GM04503 (cell line): ENCODE data around the gene JUNB.

Experiments
- DNase-seq: peaks from one replicate; pipeline ENCODE4 v3.0.0-alpha.2; 2012; ENCODE audit warnings: low read depth

JUNB gene

GRCh38 chr19:12791345-12792050, at the start of gene JUNB:
Gene JUNB, plus strand, starts transcription at chr19:12791486. Its CDS starts 286 bp downstream, at chr19:12791772.
- DNase-seq, result peak; percentile 71

GRCh38 chr19:12745166-12745897, 46.0 kb upstream of the JUNB start:
- no peak for DNase-seq

GRCh38 chr19:12748489-12748888, 42.8 kb upstream of the JUNB start:
- DNase-seq, result no peak

- DNase-seq, result no peak
These were observed 41.3 kb upstream of the JUNB start for GRCh38 chr19:12749938-12750521.

GRCh38 chr19:12750851-12751250, 40.4 kb upstream of the JUNB start:
- no peak for DNase-seq

- no peak for DNase-seq
These were observed 39.7 kb upstream of the JUNB start, which contains the start of gene BEST2 for GRCh38 chr19:12751635-12752034. Gene BEST2, plus strand, starts transcription at chr19:12751791. Its CDS starts 802 bp downstream, at chr19:12752593.

- DNase-seq, result no peak
These were observed 39.1 kb upstream of the JUNB start for GRCh38 chr19:12752056-12752781.

- no peak for DNase-seq
These were observed 36.7 kb upstream of the JUNB start for GRCh38 chr19:12754465-12755196.

GRCh38 chr19:12756150-12756883, 35.0 kb upstream of the JUNB start:
- DNase-seq, result no peak

- DNase-seq, result no peak
These were observed 33.6 kb upstream of the JUNB start for GRCh38 chr19:12757544-12758274.

GRCh38 chr19:12759686-12760085, 31.6 kb upstream of the JUNB start:
- DNase-seq, result no peak

GRCh38 chr19:12763100-12763499, 28.2 kb upstream of the JUNB start:
- DNase-seq, result no peak

- no peak for DNase-seq
These were observed 26.6 kb upstream of the JUNB start for GRCh38 chr19:12764698-12765097.

GRCh38 chr19:12766051-12766521, 25.2 kb upstream of the JUNB start:
- DNase-seq, result no peak

GRCh38 chr19:12767150-12767549, 24.1 kb upstream of the JUNB start:
- no peak for DNase-seq

- no peak for DNase-seq
These were observed 23.6 kb upstream of the JUNB start for GRCh38 chr19:12767666-12768065.

- DNase-seq, result no peak
These were observed 21.6 kb upstream of the JUNB start for GRCh38 chr19:12769689-12770088.

- no peak for DNase-seq
These were observed 20.4 kb upstream of the JUNB start for GRCh38 chr19:12770922-12771321.

GRCh38 chr19:12772323-12772722, 19.0 kb upstream of the JUNB start:
- no peak for DNase-seq

GRCh38 chr19:12773571-12773970, 17.7 kb upstream of the JUNB start:
- DNase-seq, result no peak
